ENCODE measurements around the gene FER1L5. TPM values are rescaled to one million over a fixed set of nuclear protein-coding genes. Genes with fewer than 3 reads are reported as not detected.

The FER1L5 gene
- total RNA-seq, 1 experiment from 2014 or later = 0.91 TPM

GRCh38 chr2:96661324-96661723, 18.8 kb downstream of the FER1L5 start:
- TF ChIP-seq JUND (IDR thresholded peaks at IDR 0.05) (no peak), POLR2A (IDR thresholded peaks at IDR 0.05; ENCODE audit: borderline replicate concordance, extremely low read depth, insufficient read depth, insufficient read length) (no peak), EZH2 (IDR thresholded peaks at IDR 0.05) (no peak), ZNF274 (IDR thresholded peaks at IDR 0.05; ENCODE audit: low read depth, low read length) (no peak), FOSL1 (IDR thresholded peaks at IDR 0.05; ENCODE audit: low read depth) (no peak), SIN3A (IDR thresholded peaks at IDR 0.05; ENCODE audit: low read depth) (no peak), YY1 (IDR thresholded peaks at IDR 0.05; ENCODE audit: extremely low read depth, insufficient replicate concordance, low read depth, low read length) (no peak), POLR2AphosphoS5 (IDR thresholded peaks at IDR 0.05; ENCODE audit: low read depth, low read length) (no peak), RAD21 (IDR thresholded peaks at IDR 0.05; ENCODE audit: low read depth) (no peak), ZFX (IDR thresholded peaks at IDR 0.05) (no peak), REST (IDR thresholded peaks at IDR 0.05; ENCODE audit: low read depth) (no peak)
- TF ChIP-seq, protein P1, sequence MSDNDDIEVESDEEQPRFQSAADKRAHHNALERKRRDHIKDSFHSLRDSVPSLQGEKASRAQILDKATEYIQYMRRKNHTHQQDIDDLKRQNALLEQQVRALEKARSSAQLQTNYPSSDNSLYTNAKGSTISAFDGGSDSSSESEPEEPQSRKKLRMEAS (IDR thresholded peaks at IDR 0.05) = no peak
- CTCF ChIA-PET = no interaction called here
- POLR2A ChIA-PET = no interaction called here

More at GRCh38 chr2:96661324-96661723, 18.8 kb downstream of the FER1L5 start:
- H3K9ac ChIP-seq (ENCODE audit: low read length) = no peak overlapping the region
- intact Hi-C loops (cut with micrococcal nuclease) = no loop called here
- BruUV-seq (replicated peaks) = no TSS peak
- H3K4me2 ChIP-seq (ENCODE audit: low read length) = no peak overlapping the region
- RAD21 ChIA-PET (ENCODE audit: low non-redundant PET in 1 of 2, low total read pairs in 2 of 2, uncharacterized antibody in 2 of 2, unreplicated experiment in 2 of 2) = no interaction called here
- no peaks in the 10 kb centered on the region for H3K36me3 ChIP-seq (ENCODE audit: control insufficient read depth in 1 of 2, insufficient read depth in 2 of 2, low read length in 2 of 2)
- no peaks in the 10 kb centered on the region for H4K20me1 ChIP-seq (ENCODE audit: insufficient read depth)
- H3K4me3 ChIP-seq (replicated peaks in 1 of 2; ENCODE audit: low read depth in 1 of 2, low read length in 2 of 2) = no peak overlapping the region
- H3K9me3 ChIP-seq (ENCODE audit: control insufficient read depth in 1 of 2, insufficient read depth in 1 of 2, low read depth in 1 of 2, low read length in 2 of 2) = 0 out of 4 replicates have a peak, but pooled peaks cover 0 to 4% of the 10 kb centered on the region in 2 experiments
- H2AFZ ChIP-seq (ENCODE audit: low read depth, low read length, poor library complexity, severe bottlenecking) = no peak overlapping the region
- DNase-seq (ENCODE audit: low read depth, low spot score) = no peak
- H3K79me2 ChIP-seq (ENCODE audit: insufficient read depth, low read length) = no peaks in the 10 kb centered on the region
- no peaks in the 10 kb centered on the region for H3K9me2 ChIP-seq (ENCODE audit: insufficient read depth)
- no peaks in the 10 kb centered on the region for H3K27me3 ChIP-seq (ENCODE audit: insufficient read depth, low read length)
- H3K4me1 ChIP-seq (ENCODE audit: control insufficient read depth in 1 of 2, insufficient read depth in 2 of 2, low read length in 2 of 2) = peaks cover 11 to 12% of the 10 kb centered on the region in 2 experiments
- ATAC-seq = no peak
- no peak overlapping the region for H3K27ac ChIP-seq (ENCODE audit: low read depth, low read length)
